H1 (cell line): Measurements from ENCODE around the gene EEF1AKMT3. TPM values are rescaled to one million over a fixed set of nuclear protein-coding genes. Genes with fewer than 3 reads are reported as not detected.
A peak's percentile ranks its signal among the peaks of the same experiment; 100 is the strongest.

Source experiments
- CTCF ChIA-PET: fragments of 300-600 bp; sonication (Branson Sonifier 250); formaldehyde crosslinking; loops from one replicate; lab custom pipeline; 2021; ENCODE audit not compliant: partially characterized antibody; lab: Charles Lee
- POLR2A ChIA-PET: fragments of 300-600 bp; sonication (Branson Sonifier 250); formaldehyde crosslinking; loops from one replicate; lab custom pipeline; 2021; ENCODE audit warnings: inconsistent platforms; ENCODE audit not compliant: partially characterized antibody; lab: Charles Lee
- DNase-seq, 2 experiments: peaks; one replicate each; pipeline versions ENCODE4 v3.0.0 to v3.0.0-alpha.2; 2010 to 2022; ENCODE audit warnings: low spot score in 2 of 2, low read depth in 1 of 2, mixed read lengths in 1 of 2
- FAIRE-seq: peaks from 2 replicates; lab custom pipeline; 2011; peaks lifted over from hg19 to GRCh38; lab: Jason Lieb, UNC
- H2AFZ ChIP-seq: 2 replicates; pipeline ENCODE4 v1.8.1; 2012; ENCODE audit warnings: low read length, inconsistent platforms
- H2AK5ac ChIP-seq: 2 replicates; pipeline ENCODE4 v1.6.1; 2013; ENCODE audit warnings: low read depth, low read length
- H2BK120ac ChIP-seq: replicated peaks from 2 replicates; pipeline ENCODE3; 2013; ENCODE audit warnings: low read depth, low read length, inconsistent platforms
- H2BK12ac ChIP-seq: 2 replicates; pipeline ENCODE4 v1.6.1; 2013; ENCODE audit warnings: low read depth, low read length
- H2BK15ac ChIP-seq: 2 replicates; pipeline ENCODE4 v1.6.1; 2013; ENCODE audit warnings: low read length
- H2BK20ac ChIP-seq: 2 replicates; pipeline ENCODE4 v1.6.1; 2013; ENCODE audit warnings: low read length
- H2BK5ac ChIP-seq: 2 replicates; pipeline ENCODE4 v1.6.1; 2013; ENCODE audit warnings: low read depth, low read length
- H3K14ac ChIP-seq: 2 replicates; pipeline ENCODE4 v1.6.1; 2013; ENCODE audit warnings: inconsistent platforms; ENCODE audit not compliant: insufficient read length
- H3K18ac ChIP-seq: 2 replicates; pipeline ENCODE4 v1.6.1; 2013; ENCODE audit warnings: low read length; ENCODE audit errors: extremely low read depth
- H3K23ac ChIP-seq: 2 replicates; pipeline ENCODE4 v1.6.1; 2013; ENCODE audit warnings: inconsistent platforms; ENCODE audit not compliant: insufficient read length
- H3K23me2 ChIP-seq: 2 replicates; pipeline ENCODE4 v1.6.1; 2013; ENCODE audit warnings: low read depth, low read length
- H3K27ac ChIP-seq: 2 replicates; pipeline ENCODE4 v1.6.1; 2011; ENCODE audit warnings: low read depth, low read length, inconsistent platforms
- H3K27me3 ChIP-seq, 4 experiments: replicated peaks in 1 of 4; 1 replicate in 1 of 4; 2 replicates in 3 of 4; pipeline versions ENCODE4 v1.6.1 to v1.8.1; 2011 to 2013; ENCODE audit warnings: low read length in 3 of 4, mild to moderate bottlenecking in 3 of 4, inconsistent platforms in 2 of 4, mixed read lengths in 2 of 4, moderate library complexity in 1 of 4; ENCODE audit not compliant: control insufficient read depth in 3 of 4, insufficient read depth in 3 of 4; ENCODE audit errors: extremely low read depth in 1 of 4
- H3K36me3 ChIP-seq, 4 experiments: 2 replicates each; pipeline versions ENCODE4 v1.6.1 to v1.8.1; 2011 to 2013; ENCODE audit warnings: mild to moderate bottlenecking in 4 of 4, low read length in 3 of 4, moderate library complexity in 2 of 4, control low read depth in 1 of 4, inconsistent platforms in 1 of 4; ENCODE audit not compliant: insufficient read depth in 4 of 4, control insufficient read depth in 2 of 4
- H3K4ac ChIP-seq: replicated peaks from 2 replicates; pipeline ENCODE3; 2013; ENCODE audit warnings: low read length, low read depth, mixed read lengths, inconsistent platforms; ENCODE audit not compliant: insufficient read length
- H3K4me1 ChIP-seq, 4 experiments: replicated peaks in 1 of 4; 1 replicate in 1 of 4; 2 replicates in 3 of 4; pipeline versions ENCODE4 v1.6.1 to v1.8.1; 2011 to 2013; ENCODE audit warnings: low read length in 3 of 4, inconsistent platforms in 2 of 4, mixed read lengths in 1 of 4; ENCODE audit not compliant: insufficient read depth in 4 of 4, control insufficient read depth in 3 of 4
- H3K4me2 ChIP-seq, 2 experiments: 2 replicates each; pipeline versions ENCODE4 v1.6.1 to v1.8.1; 2011 to 2013; ENCODE audit warnings: low read depth in 2 of 2, low read length in 2 of 2, control low read depth in 1 of 2, inconsistent platforms in 1 of 2, mild to moderate bottlenecking in 1 of 2; ENCODE audit not compliant: insufficient read depth in 1 of 2
- H3K4me3 ChIP-seq, 4 experiments: fragments of 200-600, 300-600 bp in 1 of 4; sonication (generic), shearing (Covaris generic), sonication (Bioruptor Twin) in 1 of 4; 2 replicates each; pipeline versions ENCODE4 v1.5.1 to v1.8.1; 2011 to 2016; ENCODE audit warnings: low read length in 4 of 4, low read depth in 3 of 4, control low read depth in 2 of 4, inconsistent platforms in 2 of 4, mild to moderate bottlenecking in 2 of 4, mixed read lengths in 1 of 4, moderate library complexity in 1 of 4; ENCODE audit not compliant: insufficient read depth in 2 of 4; ENCODE audit errors: extremely low read depth in 1 of 4
- H3K56ac ChIP-seq: replicated peaks from 2 replicates; pipeline ENCODE3; 2013; ENCODE audit warnings: low read depth, mild to moderate bottlenecking, mixed read lengths, low read length, inconsistent platforms; ENCODE audit not compliant: insufficient read length
- H3K79me1 ChIP-seq: 2 replicates; pipeline ENCODE4 v1.6.1; 2013; ENCODE audit warnings: low read depth, low read length, control low read depth
- H3K79me2 ChIP-seq, 2 experiments: 2 replicates each; pipeline versions ENCODE4 v1.6.1 to v1.8.1; 2012 to 2013; ENCODE audit warnings: low read length in 2 of 2, mild to moderate bottlenecking in 2 of 2, inconsistent platforms in 1 of 2; ENCODE audit not compliant: insufficient read depth in 2 of 2, control insufficient read depth in 1 of 2
- H3K9ac ChIP-seq, 4 experiments: replicated peaks in 1 of 4; 1 replicate in 1 of 4; 2 replicates in 3 of 4; pipeline versions ENCODE4 v1.6.1 to v1.8.1; 2011 to 2013; ENCODE audit warnings: low read depth in 3 of 4, low read length in 3 of 4, control low read depth in 2 of 4, mild to moderate bottlenecking in 2 of 4, moderate library complexity in 2 of 4, inconsistent platforms in 1 of 4; ENCODE audit errors: extremely low read depth in 1 of 4
- H3K9me3 ChIP-seq, 2 experiments: 2 replicates each; pipeline versions ENCODE4 v1.6.1 to v1.8.1; 2012 to 2013; ENCODE audit warnings: mild to moderate bottlenecking in 2 of 2, moderate library complexity in 2 of 2, control low read depth in 1 of 2, inconsistent platforms in 1 of 2, low read depth in 1 of 2, low read length in 1 of 2, mixed read lengths in 1 of 2; ENCODE audit not compliant: insufficient read depth in 2 of 2
- H4K20me1 ChIP-seq, 2 experiments: replicated peaks in 1 of 2; 2 replicates each; pipeline versions ENCODE3 to v1.8.1; 2011 to 2013; ENCODE audit warnings: inconsistent platforms in 2 of 2, low read length in 2 of 2, mild to moderate bottlenecking in 1 of 2; ENCODE audit not compliant: insufficient read depth in 2 of 2, control insufficient read depth in 1 of 2
- H4K5ac ChIP-seq: 2 replicates; pipeline ENCODE4 v1.6.1; 2013; ENCODE audit warnings: low read length, low read depth, mixed read lengths, inconsistent platforms; ENCODE audit not compliant: insufficient read length
- H4K8ac ChIP-seq: 2 replicates; pipeline ENCODE4 v1.8.0; 2013; ENCODE audit warnings: mild to moderate bottlenecking, moderate library complexity, low read length, inconsistent platforms; ENCODE audit not compliant: insufficient read depth; ENCODE audit errors: extremely low read depth
- H4K91ac ChIP-seq: replicated peaks from 2 replicates; pipeline ENCODE3; 2013; ENCODE audit warnings: low read length, mixed read lengths, inconsistent platforms; ENCODE audit not compliant: insufficient read length
- NRF1 ChIP-seq: IDR thresholded peaks from 2 replicates; pipeline ENCODE4 v1.6.1; 2011; ENCODE audit warnings: mild to moderate bottlenecking, low read depth, low read length, improper control_type of control experiment
- WGBS, 2 experiments: shearing (Covaris generic) in 1 of 2; methylation state at CpG; one replicate each; pipeline versions ENCODE4 v1.1.6 to v1.1.7; 2013 to 2015; ENCODE audit warnings: low lambda C conversion rate in 2 of 2, mixed read lengths in 2 of 2, inconsistent platforms in 1 of 2, low coverage in 1 of 2, missing lambda C conversion rate in 1 of 2; ENCODE audit not compliant: insufficient replicate concordance in 2 of 2, insufficient coverage in 1 of 2, insufficient read length in 1 of 2; ENCODE audit errors: extremely low coverage in 1 of 2, missing lambda C conversion rate in 1 of 2; 5-methylcytosine and 5-hydroxymethylcytosine counted together
- polyA plus RNA-seq, 7 experiments: library from polyadenylated mRNA; depleted of rRNA in 3 of 7; stranded (reverse) in 5 of 7; unstranded in 2 of 7; fragments of >200 nt in 5 of 7; fragments of 200-250 nt in 2 of 7; gene quantifications; 1 replicate in 5 of 7; 2 replicates in 1 of 7; 4 replicates in 1 of 7; pipeline versions ENCODE4 v1.2.1 to v1.2.3, GENCODE V29; 2011 to 2013; ENCODE audit warnings: missing spikeins in 2 of 7, mixed read lengths in 2 of 7
- total RNA-seq: library from RNA; stranded (reverse); fragmentation: NEBNext Ultra II Directional; extraction: Animal tissue kit (Norgen Biotek cat#: 25700); gene quantifications from 2 replicates; pipeline ENCODE4 v1.2.1, GENCODE V29; 2021

EEF1AKMT3 gene
- total and polyA plus RNA-seq, 2 of the 8 experiments (the other 6 are each of a cell fraction or from before 2014, with no cell fraction given) = 3.1 to 4.4 TPM

DNA sequence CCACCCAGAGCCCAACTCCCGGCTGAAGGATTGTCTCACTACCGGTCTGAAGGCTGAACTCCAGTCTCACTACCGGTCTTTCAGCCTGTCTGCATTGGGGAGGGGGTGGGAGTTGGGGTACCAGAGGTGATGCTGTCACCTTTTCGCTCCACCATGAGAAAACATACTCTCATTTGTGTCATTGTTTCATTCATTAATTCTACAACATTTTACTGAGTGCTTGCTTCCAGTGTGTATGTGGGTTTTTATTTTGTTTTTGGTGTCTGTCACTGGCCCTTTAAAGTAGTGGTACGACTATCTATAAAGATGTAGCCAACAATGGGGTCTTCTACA is 19.8 kb upstream of the EEF1AKMT3 start:
- POLR2A ChIA-PET = interaction anchor here (0.8 to 5.3 kb wide), 6 partner anchors 11 to 122 kb away, joined by 3 to 25 read pairs (median 7); partner anchors contain the start of genes AGAP2 and CYP27B1
- no peak overlapping the region for H4K5ac ChIP-seq
- WGBS, 2 experiments = 10% methylated on average over 5 of the region's 5 CpGs; no CpG with 5 or more reads in 1 of the 2 experiments
- peaks cover 3 to 26% (median 7%) of the 10 kb centered on the region in 4 experiments; a peak in 6 of 7 replicates for H3K4me1 ChIP-seq
- CTCF ChIA-PET = no interaction called here
- TF ChIP-seq NRF1 = no peak
- H4K20me1 ChIP-seq = peaks cover 3 to 5% of the 10 kb centered on the region in 2 experiments
- no peak overlapping the region for H3K14ac ChIP-seq
- DNase-seq (no peak), FAIRE-seq (no peak)
- H3K4me3 ChIP-seq = peak overlapping the region; percentile 14 to 51 (median 22); a peak in 5 of 8 replicates
- no peak overlapping the region for H3K56ac ChIP-seq
- peaks cover 12 to 20% of the 10 kb centered on the region in 2 experiments for H3K79me2 ChIP-seq
- peaks cover 8 to 26% (median 22%) of the 10 kb centered on the region in 4 experiments for H3K27me3 ChIP-seq
- no peak overlapping the region for H2BK15ac ChIP-seq
- no peaks in the 10 kb centered on the region for H3K9me3 ChIP-seq
- H3K23me2 ChIP-seq = peaks cover 18% of the 10 kb centered on the region
- no peak overlapping the region for H4K91ac ChIP-seq
- no peak overlapping the region for H3K4ac ChIP-seq
- no peak overlapping the region for H3K9ac ChIP-seq
- H2BK12ac ChIP-seq = no peak overlapping the region
- H2AFZ ChIP-seq = no peak overlapping the region
- peaks cover 15% of the 10 kb centered on the region; the same call in 1 of the 2 replicates for H3K79me1 ChIP-seq
- no peak overlapping the region for H3K27ac ChIP-seq
- no peak overlapping the region for H4K8ac ChIP-seq
- H3K23ac ChIP-seq = no peak overlapping the region
- peaks cover 17 to 32% (median 22%) of the 10 kb centered on the region in 4 experiments for H3K36me3 ChIP-seq
- no peak overlapping the region for H2BK20ac ChIP-seq
- H3K4me2 ChIP-seq = peak overlapping the region; percentile 75 to 95
- no peak overlapping the region for H2BK5ac ChIP-seq
- no peak overlapping the region for H3K18ac ChIP-seq
- no peak overlapping the region for H2AK5ac ChIP-seq
- no peak overlapping the region for H2BK120ac ChIP-seq
